Heart left ventricle (tissue), 13 donors: ENCODE data around the gene GOPC.

Experiments used
- CTCF ChIP-seq, 12 donors: fragments of 200-600 bp; sonication (generic) in 4 of 12; IDR thresholded peaks; one replicate each; pipeline versions ENCODE4 v1.5.0 to v1.8.0; 2018 to 2022; ENCODE audit warnings: antibody characterized with exemption in 12 of 12, mild to moderate bottlenecking in 5 of 12
- POLR2A ChIP-seq, 2 donors: fragments of 450-650 bp; IDR thresholded peaks; one replicate each; pipeline ENCODE4 v1.6.1; 2017; ENCODE audit warnings: antibody characterized with exemption in 2 of 2, mild to moderate bottlenecking in 2 of 2, moderate library complexity in 2 of 2
- donor health status: ischemic (EF 13 %, LVEDD 7.1; RV severe dilation, severe dysfunction).
- donor health status: DM: no; HTN: yes; CAD: no.
- donor health status: DM: no; HTN: no; CAD: no.
- donor health status: ischemic (EF 25% LVEDD 6.9; RV normal size, moderate dysfunction).
- donor health status: ischemic (EF 25% LVEDD 5.7; RV mildly dilated, moderate dysfunction).
- donor health status: ischemic (EF 35%, LVEDD 5.7; RV mildly dilated, moderate dysfunction).
- donor health status: nonischemic (EF 11% LVEDD 7.7; RV severe dilation, severe dysfunction).
- donor health status: DM: yes; HTN: yes; CAD: no.
- donor health status: PGD.
- donor health status: ischemic (EF 29% LVEDD 5.4; RV normal size, mild dysfunction).
- donor health status: nonischemic (EF 23%, LVEDD 6.1; RV moderate dilation, normal function).

GRCh38 chr6:117564681-117565080 lies 37.6 kb downstream of the GOPC start:
- no peak for TF ChIP-seq POLR2A (IDR thresholded peaks at IDR 0.05)
- no peak for TF ChIP-seq CTCF (IDR thresholded peaks at IDR 0.05)
